Stomach smooth muscle (tissue), 2 donors: Measurements from ENCODE around the gene STXBP4.
A peak's percentile ranks its signal among the peaks of the same experiment; 100 is the strongest.

Source experiments
- H3K27ac ChIP-seq: one replicate; pipeline ENCODE4 v1.7.0; 2013; ENCODE audit warnings: mild to moderate bottlenecking, low read length, inconsistent platforms
- H3K27me3 ChIP-seq, 2 donors: one replicate each; pipeline ENCODE4 v1.7.0; 2013; ENCODE audit warnings: low read length in 2 of 2; ENCODE audit not compliant: insufficient read depth in 2 of 2, control insufficient read depth in 1 of 2
- H3K36me3 ChIP-seq, 2 donors: one replicate each; pipeline ENCODE4 v1.7.0; 2013; ENCODE audit warnings: low read length in 2 of 2; ENCODE audit not compliant: control insufficient read depth in 2 of 2, insufficient read depth in 2 of 2
- H3K4me1 ChIP-seq: one replicate; pipeline ENCODE4 v1.7.0; 2013; ENCODE audit warnings: low read length; ENCODE audit not compliant: control insufficient read depth, insufficient read depth
- H3K4me3 ChIP-seq, 2 donors: one replicate each; pipeline ENCODE4 v1.7.0; 2013; ENCODE audit warnings: low read length in 2 of 2
- H3K9ac ChIP-seq, 2 donors: one replicate each; pipeline ENCODE4 v1.7.0; 2013; ENCODE audit warnings: low read length in 2 of 2, mild to moderate bottlenecking in 1 of 2
- H3K9me3 ChIP-seq, 2 donors: one replicate each; pipeline ENCODE4 v1.7.0; 2013; ENCODE audit warnings: low read length in 2 of 2; ENCODE audit not compliant: control insufficient read depth in 2 of 2
- donor health status: healthy.
- donor health status: Pancreatic carcinoma.

The STXBP4 gene

DNA sequence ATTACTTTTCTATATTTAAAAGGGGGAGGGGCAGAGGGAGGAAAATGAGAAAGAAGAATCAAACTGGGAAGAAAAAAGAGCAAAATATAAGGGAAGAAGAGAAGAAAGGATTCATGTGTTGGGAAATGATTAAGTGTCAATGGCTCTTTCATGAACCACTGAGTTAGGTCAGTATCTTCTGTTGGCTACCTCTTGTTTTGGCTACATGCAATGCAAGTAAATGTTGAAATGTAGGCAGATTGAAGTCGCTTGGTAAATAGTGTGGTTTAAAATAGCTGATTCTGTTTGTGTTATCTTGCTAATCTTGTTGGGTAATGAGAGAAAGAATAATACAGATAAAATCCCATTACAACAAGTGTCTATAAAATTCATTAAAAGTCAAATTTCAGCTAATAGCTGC, 27.3 kb upstream of the STXBP4 start:
- Histone ChIP-seq H3K27ac (no peak overlapping the region), H3K9me3 (no peaks in the 10 kb centered on the region), H3K9ac (no peak overlapping the region), H3K36me3 (peaks cover 4 to 11% of the 10 kb centered on the region in 2 donors), H3K4me1 (no peaks in the 10 kb centered on the region), H3K4me3 (no peak overlapping the region), H3K27me3 (no peaks in the 10 kb centered on the region)

GRCh38 chr17:54944796-54945195, 23.8 kb upstream of the STXBP4 start:
- no peak overlapping the region for H3K9ac ChIP-seq
- H3K27me3 ChIP-seq = no peaks in the 10 kb centered on the region
- H3K4me3 ChIP-seq = no peak overlapping the region

GRCh38 chr17:54945231-54945630, 23.3 kb upstream of the STXBP4 start:
- Histone ChIP-seq H3K27me3 (no peaks in the 10 kb centered on the region), H3K4me1 (no peaks in the 10 kb centered on the region), H3K27ac (no peak overlapping the region), H3K36me3 (peaks cover 0 to 2% of the 10 kb centered on the region in 2 donors), H3K4me3 (no peak overlapping the region), H3K9ac (no peak overlapping the region), H3K9me3 (no peaks in the 10 kb centered on the region)

More at GRCh38 chr17:54944796-54945195, 23.8 kb upstream of the STXBP4 start:
- Histone ChIP-seq H3K9me3 (no peaks in the 10 kb centered on the region), H3K4me1 (no peaks in the 10 kb centered on the region), H3K27ac (no peak overlapping the region), H3K36me3 (peaks cover 0 to 2% of the 10 kb centered on the region in 2 donors)

GRCh38 chr17:54945671-54946070, 22.9 kb upstream of the STXBP4 start:
- no peaks in the 10 kb centered on the region for H3K4me1 ChIP-seq
- H3K27ac ChIP-seq = no peak overlapping the region

DNA sequence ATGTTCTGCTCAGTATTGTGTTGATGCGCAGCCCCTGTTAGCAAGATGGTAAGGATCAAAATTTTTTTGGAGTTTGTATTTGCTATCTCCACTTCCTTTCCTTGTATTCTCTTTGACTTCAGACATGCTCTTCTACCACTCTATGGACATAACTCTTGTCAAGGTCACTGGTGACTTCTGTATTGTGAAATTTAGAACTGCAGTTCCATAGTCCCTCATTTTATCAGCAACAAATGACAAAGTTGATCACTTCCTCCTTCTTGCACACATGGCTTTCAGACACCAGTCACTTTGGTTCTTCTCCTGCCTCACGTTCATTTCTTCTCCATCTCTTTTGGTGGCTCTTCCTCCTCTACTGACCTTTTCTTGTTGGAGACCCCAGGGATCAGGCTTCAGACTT, 21.2 kb upstream of the STXBP4 start:
- no peak overlapping the region for H3K4me3 ChIP-seq
- H3K27ac ChIP-seq = no peak overlapping the region
- no peak overlapping the region for H3K9ac ChIP-seq
- H3K9me3 ChIP-seq = no peaks in the 10 kb centered on the region
- H3K27me3 ChIP-seq = no peaks in the 10 kb centered on the region
- H3K36me3 ChIP-seq = peaks cover 2 to 8% of the 10 kb centered on the region in 2 donors
- no peaks in the 10 kb centered on the region for H3K4me1 ChIP-seq

More at GRCh38 chr17:54945671-54946070, 22.9 kb upstream of the STXBP4 start:
- Histone ChIP-seq H3K27me3 (no peaks in the 10 kb centered on the region), H3K9me3 (no peaks in the 10 kb centered on the region), H3K36me3 (peaks cover 1 to 2% of the 10 kb centered on the region in 2 donors), H3K9ac (no peak overlapping the region), H3K4me3 (no peak overlapping the region)

DNA sequence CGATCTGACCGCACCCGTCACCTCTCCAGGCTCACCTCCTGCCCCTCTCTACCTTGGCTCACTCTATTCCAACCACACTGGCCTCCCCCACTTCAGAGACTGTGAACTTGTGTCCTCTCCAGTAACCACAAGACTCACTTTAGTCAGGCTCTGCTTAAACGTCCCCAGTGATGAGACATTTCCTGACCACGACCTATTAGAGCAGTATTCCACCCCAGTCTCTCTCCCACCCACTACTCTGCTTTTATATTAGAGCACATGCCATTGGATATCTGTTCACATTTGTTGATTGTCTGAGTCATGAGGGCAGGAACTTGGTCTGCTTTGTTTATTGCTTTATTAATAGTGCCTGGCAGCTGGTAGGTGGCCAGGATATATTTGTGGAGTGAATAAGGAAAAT, 20.2 kb upstream of the STXBP4 start:
- no peaks in the 10 kb centered on the region for H3K27me3 ChIP-seq
- no peak overlapping the region for H3K4me3 ChIP-seq
- H3K9me3 ChIP-seq = no peaks in the 10 kb centered on the region
- H3K27ac ChIP-seq = no peak overlapping the region
- H3K36me3 ChIP-seq = peaks cover 6 to 8% of the 10 kb centered on the region in 2 donors
- no peak overlapping the region for H3K9ac ChIP-seq
- H3K4me1 ChIP-seq = no peaks in the 10 kb centered on the region

- Histone ChIP-seq H3K4me3 (no peak overlapping the region), H3K9me3 (no peaks in the 10 kb centered on the region)
Measured at GRCh38 chr17:54950116-54950515, 18.4 kb upstream of the STXBP4 start.

DNA sequence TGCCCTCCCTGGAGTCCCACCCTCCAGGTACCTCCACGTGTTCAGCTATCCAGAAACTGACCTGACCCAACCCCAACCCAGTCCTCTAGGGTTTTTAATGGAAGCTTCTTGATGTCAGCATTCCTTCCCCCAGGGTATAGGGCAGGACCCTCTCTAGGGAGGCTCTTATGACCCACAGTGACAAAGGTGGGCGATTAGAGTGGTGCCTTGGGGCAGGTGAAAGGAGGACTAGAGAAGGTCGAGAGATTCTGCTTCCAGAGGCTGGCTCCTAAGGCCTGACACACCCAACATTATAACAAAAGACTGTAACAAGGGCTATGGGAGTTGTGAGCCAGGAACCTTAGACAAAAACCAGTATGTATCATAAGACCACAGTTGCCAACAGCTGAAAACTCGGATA, 17.3 kb upstream of the STXBP4 start:
- H3K4me1 ChIP-seq = no peaks in the 10 kb centered on the region
- no peak overlapping the region for H3K9ac ChIP-seq
- H3K27me3 ChIP-seq = no peaks in the 10 kb centered on the region
- H3K27ac ChIP-seq = no peak overlapping the region
- H3K4me3 ChIP-seq = no peak overlapping the region
- peaks cover 8 to 16% of the 10 kb centered on the region in 2 donors for H3K36me3 ChIP-seq
- no peaks in the 10 kb centered on the region for H3K9me3 ChIP-seq

More at GRCh38 chr17:54950116-54950515, 18.4 kb upstream of the STXBP4 start:
- H3K27ac ChIP-seq = no peak overlapping the region
- no peaks in the 10 kb centered on the region for H3K4me1 ChIP-seq
- no peak overlapping the region for H3K9ac ChIP-seq
- H3K27me3 ChIP-seq = no peaks in the 10 kb centered on the region
- peaks cover 8 to 14% of the 10 kb centered on the region in 2 donors for H3K36me3 ChIP-seq

GRCh38 chr17:54956791-54957190, 11.8 kb upstream of the STXBP4 start:
- Histone ChIP-seq H3K9ac (no peak overlapping the region), H3K27ac (no peak overlapping the region), H3K27me3 (no peaks in the 10 kb centered on the region), H3K36me3 (peaks cover 17 to 26% of the 10 kb centered on the region in 2 donors), H3K4me3 (no peak overlapping the region), H3K9me3 (no peaks in the 10 kb centered on the region), H3K4me1 (no peaks in the 10 kb centered on the region)

- H3K4me3 ChIP-seq = peak overlapping the region; percentile 88 to 89
- peaks cover 21% of the 10 kb centered on the region for H3K4me1 ChIP-seq
- H3K9ac ChIP-seq = peak overlapping the region; percentile 89 to 95
- peaks cover 3 to 9% of the 10 kb centered on the region in 2 donors for H3K36me3 ChIP-seq
- H3K27me3 ChIP-seq = no peaks in the 10 kb centered on the region
- no peaks in the 10 kb centered on the region for H3K9me3 ChIP-seq
- H3K27ac ChIP-seq = peak overlapping the region; percentile 88
Measured at GRCh38 chr17:54967621-54968261, 824 bp upstream of the STXBP4 start.

GRCh38 chr17:54968988-54969332, 395 bp downstream of the STXBP4 start:
- Histone ChIP-seq H3K36me3 (peaks cover 0 to 4% of the 10 kb centered on the region in 2 donors), H3K9ac (peak overlapping the region; percentile 89 to 95), H3K9me3 (no peaks in the 10 kb centered on the region), H3K27me3 (no peaks in the 10 kb centered on the region), H3K27ac (peak overlapping the region; percentile 88), H3K4me3 (peak overlapping the region; percentile 88 to 89), H3K4me1 (peaks cover 21% of the 10 kb centered on the region)
